ENCODE data around the gene EDEM1.
A peak's percentile ranks its signal among the peaks of the same experiment; 100 is the strongest.
"Not testable (repeated sequence)": the region's sequence is repeated elsewhere in the genome, so short reads cannot be mapped to it uniquely, and the experiment has no call there.

EDEM1 gene

DNA sequence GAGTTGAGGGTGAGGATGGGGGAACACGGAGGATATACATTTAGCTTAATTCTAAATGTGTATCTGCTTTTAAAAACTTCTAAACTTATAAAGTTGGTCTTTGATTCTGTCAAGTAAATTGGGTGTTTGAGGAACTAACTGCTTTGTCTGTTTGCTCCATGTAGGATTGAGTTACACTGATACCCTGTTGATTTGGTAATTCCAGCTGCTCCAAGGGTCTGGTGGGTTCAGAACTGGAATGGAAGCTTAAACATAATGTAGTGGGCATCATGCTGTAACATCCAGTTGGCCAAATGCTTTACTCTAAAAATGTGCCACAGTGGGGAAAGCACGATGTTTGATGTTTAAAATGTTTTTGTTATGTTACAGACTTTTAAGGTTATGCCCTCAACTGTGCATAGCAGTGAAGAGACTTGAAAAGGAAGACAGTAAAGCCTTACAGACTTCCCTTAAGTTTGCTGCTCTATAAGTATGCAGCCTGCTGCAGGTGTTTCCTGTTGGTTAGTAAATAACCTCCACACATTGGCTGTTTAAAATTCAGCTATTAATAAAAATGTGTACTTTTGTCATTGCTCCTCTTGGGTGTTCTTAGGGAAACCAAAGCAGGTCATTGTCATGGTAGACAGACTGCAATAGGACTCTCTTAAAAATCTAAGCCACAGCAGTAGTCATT is 5.9 kb upstream of the EDEM1 start:
- H3K27ac Mint-ChIP-seq: no peak overlapping the region
- H3K36me3 Mint-ChIP-seq (ENCODE audit: low read depth): peaks cover 37% of the 10 kb centered on the region
- peaks cover 5% of the 10 kb centered on the region for H3K4me1 Mint-ChIP-seq
- H3K9me3 Mint-ChIP-seq: no peaks in the 10 kb centered on the region
- no peak overlapping the region for H3K4me3 Mint-ChIP-seq
- TF ChIP-seq, protein P1, sequence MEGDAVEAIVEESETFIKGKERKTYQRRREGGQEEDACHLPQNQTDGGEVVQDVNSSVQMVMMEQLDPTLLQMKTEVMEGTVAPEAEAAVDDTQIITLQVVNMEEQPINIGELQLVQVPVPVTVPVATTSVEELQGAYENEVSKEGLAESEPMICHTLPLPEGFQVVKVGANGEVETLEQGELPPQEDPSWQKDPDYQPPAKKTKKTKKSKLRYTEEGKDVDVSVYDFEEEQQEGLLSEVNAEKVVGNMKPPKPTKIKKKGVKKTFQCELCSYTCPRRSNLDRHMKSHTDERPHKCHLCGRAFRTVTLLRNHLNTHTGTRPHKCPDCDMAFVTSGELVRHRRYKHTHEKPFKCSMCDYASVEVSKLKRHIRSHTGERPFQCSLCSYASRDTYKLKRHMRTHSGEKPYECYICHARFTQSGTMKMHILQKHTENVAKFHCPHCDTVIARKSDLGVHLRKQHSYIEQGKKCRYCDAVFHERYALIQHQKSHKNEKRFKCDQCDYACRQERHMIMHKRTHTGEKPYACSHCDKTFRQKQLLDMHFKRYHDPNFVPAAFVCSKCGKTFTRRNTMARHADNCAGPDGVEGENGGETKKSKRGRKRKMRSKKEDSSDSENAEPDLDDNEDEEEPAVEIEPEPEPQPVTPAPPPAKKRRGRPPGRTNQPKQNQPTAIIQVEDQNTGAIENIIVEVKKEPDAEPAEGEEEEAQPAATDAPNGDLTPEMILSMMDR (IDR thresholded peaks at IDR 0.05; ENCODE audit: unreplicated experiment in 3 of 3): no peak
- no peaks in the 10 kb centered on the region for H3K27me3 Mint-ChIP-seq (ENCODE audit: low read depth)

DNA sequence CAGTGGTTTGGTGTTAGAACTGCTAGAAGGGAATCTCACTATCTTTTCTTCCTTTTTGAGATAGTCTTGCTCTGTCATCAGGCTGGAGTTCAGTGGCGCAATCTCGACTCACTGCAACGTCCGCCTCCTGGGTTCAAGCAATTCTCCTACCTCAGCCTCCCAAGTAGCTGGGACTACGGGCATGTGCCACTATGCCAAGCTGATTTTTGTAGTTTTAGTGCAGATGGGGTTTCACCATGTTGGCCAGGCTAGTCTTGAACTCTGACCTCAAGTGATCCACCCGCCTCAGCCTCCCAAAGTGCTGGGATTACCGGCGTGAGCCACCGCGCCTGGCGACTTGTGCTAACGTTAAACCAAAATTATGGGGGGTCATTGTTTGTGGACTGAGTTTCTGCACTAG is 3.8 kb upstream of the EDEM1 start:
- H3K27ac Mint-ChIP-seq; H3K9me3 Mint-ChIP-seq; H3K4me3 Mint-ChIP-seq; H3K27me3 Mint-ChIP-seq (ENCODE audit: low read depth): not testable (repeated sequence)
- H3K36me3 Mint-ChIP-seq (ENCODE audit: low read depth): peaks cover 25% of the 10 kb centered on the region
- peaks cover 16% of the 10 kb centered on the region for H3K4me1 Mint-ChIP-seq

DNA sequence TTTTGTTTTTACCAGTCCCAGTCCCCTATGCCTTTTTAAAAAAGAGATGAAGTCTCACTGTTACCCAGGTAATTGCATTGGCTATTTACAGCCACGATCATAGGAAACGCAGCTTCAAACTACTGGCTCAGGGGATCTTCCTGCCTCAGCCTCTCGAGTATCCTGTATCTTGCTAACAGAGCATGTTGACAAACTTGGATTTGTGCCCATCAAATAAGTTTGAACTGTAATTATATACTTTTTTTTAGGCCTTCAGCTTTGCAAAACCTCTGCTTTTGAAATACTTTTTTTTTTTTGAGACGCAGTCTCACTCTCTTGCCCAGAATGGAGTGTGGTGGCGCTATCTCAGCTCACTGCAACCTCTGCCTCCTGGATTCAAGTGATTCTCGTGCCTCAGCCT is 3.0 kb upstream of the EDEM1 start:
- no peaks in the 10 kb centered on the region for H3K9me3 Mint-ChIP-seq

DNA sequence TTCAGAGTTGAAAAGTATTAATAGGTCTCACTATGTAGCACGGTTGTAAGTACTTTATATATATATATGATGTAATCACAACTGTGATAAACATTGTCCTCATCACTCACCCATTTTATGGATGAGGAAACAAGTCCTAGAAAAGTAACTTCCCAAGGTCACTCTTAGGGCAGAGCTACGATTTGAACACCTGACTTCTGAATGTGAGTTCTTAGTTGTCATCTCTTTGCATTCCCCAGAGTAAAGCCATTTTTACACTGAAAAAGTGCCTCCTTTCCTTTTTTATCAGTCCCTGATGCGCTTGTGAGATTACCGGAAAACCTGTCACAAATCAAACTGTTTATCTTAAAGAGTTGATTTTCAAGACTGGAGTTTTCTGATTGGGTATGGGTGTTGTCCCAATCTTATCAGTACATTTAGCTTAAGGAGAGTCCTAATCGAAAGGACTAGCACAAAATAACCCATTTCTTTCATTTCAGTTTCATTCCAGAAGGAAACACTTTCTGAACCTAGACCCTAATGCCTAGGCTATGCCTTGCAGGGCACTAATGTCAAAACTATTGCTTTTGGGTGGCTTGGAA is 2.3 kb upstream of the EDEM1 start:
- Mint-ChIP-seq H3K27me3 (ENCODE audit: low read depth) (no peaks in the 10 kb centered on the region), H3K4me3 (no peak overlapping the region), H3K27ac (no peak overlapping the region), H3K36me3 (ENCODE audit: low read depth) (peaks cover 19% of the 10 kb centered on the region), H3K9me3 (no peaks in the 10 kb centered on the region), H3K4me1 (peaks cover 25% of the 10 kb centered on the region)
- TF ChIP-seq, protein P1 (IDR thresholded peaks at IDR 0.05; ENCODE audit: unreplicated experiment in 3 of 3): no peak

More for the DNA sequence above, 3.0 kb upstream of the EDEM1 start:
- Mint-ChIP-seq H3K36me3 (ENCODE audit: low read depth) (peaks cover 19% of the 10 kb centered on the region), H3K4me3 (no peak overlapping the region), H3K4me1 (peaks cover 20% of the 10 kb centered on the region), H3K27ac (no peak overlapping the region), H3K27me3 (ENCODE audit: low read depth) (no peaks in the 10 kb centered on the region)
- TF ChIP-seq, protein P1 (IDR thresholded peaks at IDR 0.05; ENCODE audit: unreplicated experiment in 3 of 3): no peak

DNA sequence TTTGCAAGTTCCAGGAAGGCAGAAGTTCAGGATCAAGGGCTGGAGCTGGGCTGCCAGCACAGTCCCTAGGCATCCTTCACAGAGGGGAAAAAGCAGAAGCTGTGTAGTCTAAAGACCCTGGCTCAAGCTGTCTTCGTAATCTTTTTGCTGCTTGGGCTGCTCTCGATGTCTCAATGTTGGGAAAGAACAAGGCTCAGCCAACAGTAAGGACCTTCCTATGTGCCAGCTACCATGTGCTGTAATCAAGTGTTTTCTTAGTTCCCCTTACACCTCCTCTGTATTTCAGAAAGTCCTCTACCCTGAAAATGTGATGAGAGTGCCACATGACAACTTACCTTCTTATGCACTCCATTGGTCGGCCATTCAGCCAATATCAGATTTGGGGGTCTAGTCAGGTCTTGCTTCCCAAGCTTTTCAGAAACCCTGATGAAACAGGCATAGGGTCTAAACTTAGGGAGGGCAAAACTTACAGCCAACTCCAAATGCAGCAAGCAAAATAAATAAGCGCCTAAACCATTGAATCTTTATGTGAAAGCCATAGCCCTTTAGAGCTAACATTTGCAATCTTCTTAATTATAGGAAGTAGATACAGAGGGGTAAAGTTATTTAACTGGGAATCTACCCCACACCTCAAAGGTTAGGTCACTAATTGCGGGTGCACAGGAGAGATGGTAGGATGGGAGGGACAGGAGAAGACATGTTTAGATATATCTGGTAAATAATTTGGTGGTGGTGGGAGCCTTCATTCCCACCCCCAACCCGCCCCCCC is 1.2 kb upstream of the EDEM1 start:
- Mint-ChIP-seq H3K9me3 (no peaks in the 10 kb centered on the region), H3K4me1 (peaks cover 30% of the 10 kb centered on the region), H3K4me3 (peak overlapping the region; percentile 89 to 98 (median 91)), H3K27me3 (ENCODE audit: low read depth) (no peaks in the 10 kb centered on the region), H3K27ac (peak overlapping the region; percentile 38 to 73 (median 42)), H3K36me3 (ENCODE audit: low read depth) (peaks cover 15% of the 10 kb centered on the region)
- TF ChIP-seq, protein P1 (IDR thresholded peaks at IDR 0.05; ENCODE audit: unreplicated experiment in 3 of 3): no peak

DNA sequence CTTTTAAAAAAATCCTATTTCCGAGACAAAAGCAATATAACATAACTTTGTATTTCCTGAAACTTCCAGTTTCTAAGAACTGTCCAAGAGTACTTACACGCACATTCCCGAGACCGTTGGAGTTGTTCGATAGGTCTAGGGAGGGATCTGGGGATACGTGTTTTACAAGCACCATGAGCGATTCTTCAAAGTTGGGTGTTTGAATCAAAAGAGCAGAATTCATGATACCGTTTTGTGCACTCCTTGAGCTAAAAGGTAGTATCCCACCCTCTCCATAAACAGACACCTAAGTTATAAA is 700 bp upstream of the EDEM1 start:
- TF ChIP-seq, protein P1 (IDR thresholded peaks at IDR 0.05; ENCODE audit: unreplicated experiment in 3 of 3): no peak
- peak overlapping the region; percentile 73 to 89 (median 78) for H3K27ac Mint-ChIP-seq

More for the DNA sequence above, 700 bp upstream of the EDEM1 start:
- Mint-ChIP-seq H3K9me3 (no peaks in the 10 kb centered on the region), H3K27me3 (ENCODE audit: low read depth) (no peaks in the 10 kb centered on the region), H3K36me3 (ENCODE audit: low read depth) (peaks cover 17% of the 10 kb centered on the region), H3K4me1 (peaks cover 34% of the 10 kb centered on the region), H3K4me3 (peak overlapping the region; percentile 89 to 98 (median 91))
